DND-41 (cell line): ENCODE results near the gene ZNF765.
"Not testable (repeated sequence)": the region's sequence is repeated elsewhere in the genome, so short reads cannot be mapped to it uniquely, and the experiment has no call there.

Experiments
- ATAC-seq: fragments of 200-7000 bp; cut with Tn5 transposase; 3 replicates; pipeline ENCODE4 v1.9.1; 2021; ENCODE audit warnings: low read depth; ENCODE audit not compliant: insufficient read depth
- DNase-seq: peaks from one replicate; pipeline ENCODE4 v3.0.0-alpha.2; 2020
- H2AFZ ChIP-seq: 2 replicates; pipeline ENCODE4 v1.6.0; 2012; ENCODE audit warnings: low read depth, low read length
- H3K27ac ChIP-seq: 2 replicates; pipeline ENCODE4 v1.5.1; 2012; ENCODE audit warnings: low read length, inconsistent platforms
- H3K27me3 ChIP-seq: fragments of 200-600 bp; sonication (generic); 2 replicates; pipeline ENCODE4 v1.6.0; 2012; ENCODE audit warnings: low read length, mild to moderate bottlenecking, inconsistent platforms; ENCODE audit not compliant: insufficient read depth, poor library complexity
- H3K36me3 ChIP-seq: 2 replicates; pipeline ENCODE4 v1.5.1; 2012; ENCODE audit warnings: low read length, inconsistent platforms; ENCODE audit not compliant: insufficient read depth
- H3K4me1 ChIP-seq: 2 replicates; pipeline ENCODE4 v1.5.1; 2012; ENCODE audit warnings: mild to moderate bottlenecking, low read length; ENCODE audit not compliant: insufficient read depth
- H3K4me2 ChIP-seq: 2 replicates; pipeline ENCODE4 v1.6.0; 2012; ENCODE audit warnings: mild to moderate bottlenecking, moderate library complexity, low read length, inconsistent platforms; ENCODE audit not compliant: insufficient read depth
- H3K4me3 ChIP-seq, 2 experiments: fragments of 200-600 bp in 1 of 2; shearing (Covaris generic) in 1 of 2; 2 replicates each; pipeline ENCODE4 v1.5.1; 2012 to 2016; ENCODE audit warnings: inconsistent platforms in 2 of 2, low read length in 2 of 2, mild to moderate bottlenecking in 2 of 2, low read depth in 1 of 2, moderate library complexity in 1 of 2
- H3K79me2 ChIP-seq: 2 replicates; pipeline ENCODE4 v1.6.0; 2012; ENCODE audit warnings: low read length, inconsistent platforms; ENCODE audit not compliant: insufficient read depth
- H3K9ac ChIP-seq: 2 replicates; pipeline ENCODE4 v1.6.0; 2012; ENCODE audit warnings: low read depth, mild to moderate bottlenecking, inconsistent platforms, low read length, moderate library complexity
- H3K9me3 ChIP-seq: 2 replicates; pipeline ENCODE4 v1.5.1; 2012; ENCODE audit warnings: low read length, moderate library complexity, mild to moderate bottlenecking, inconsistent platforms; ENCODE audit not compliant: insufficient read depth, severe bottlenecking
- H4K20me1 ChIP-seq: 2 replicates; pipeline ENCODE4 v1.6.0; 2012; ENCODE audit warnings: low read length; ENCODE audit not compliant: insufficient read depth
- CTCF ChIP-seq: IDR thresholded peaks from 2 replicates; pipeline ENCODE4 v1.5.1; 2012; ENCODE audit warnings: borderline replicate concordance, low read length, moderate library complexity, mild to moderate bottlenecking; ENCODE audit not compliant: poor library complexity, severe bottlenecking; ENCODE audit errors: extremely low read depth
- EZH2 ChIP-seq: IDR thresholded peaks from 3 replicates; pipeline ENCODE4 v1.6.1; 2012; ENCODE audit warnings: borderline replicate concordance, low read depth, mild to moderate bottlenecking, moderate library complexity, low read length, inconsistent platforms; ENCODE audit not compliant: severe bottlenecking

ZNF765 gene

GRCh38 chr19:53423680-53424079 lies 28.7 kb downstream of the ZNF765 start:
- H3K27ac ChIP-seq, H2AFZ ChIP-seq, H3K79me2 ChIP-seq, H3K27me3 ChIP-seq, H4K20me1 ChIP-seq, H3K9me3 ChIP-seq, DNase-seq, H3K9ac ChIP-seq, H3K36me3 ChIP-seq, H3K4me1 ChIP-seq, H3K4me2 ChIP-seq, H3K4me3 ChIP-seq: not testable (repeated sequence)
- peak; percentile 59; the same call in 1 of the 3 replicates for ATAC-seq
- peak; percentile 13 for TF ChIP-seq CTCF

DNA sequence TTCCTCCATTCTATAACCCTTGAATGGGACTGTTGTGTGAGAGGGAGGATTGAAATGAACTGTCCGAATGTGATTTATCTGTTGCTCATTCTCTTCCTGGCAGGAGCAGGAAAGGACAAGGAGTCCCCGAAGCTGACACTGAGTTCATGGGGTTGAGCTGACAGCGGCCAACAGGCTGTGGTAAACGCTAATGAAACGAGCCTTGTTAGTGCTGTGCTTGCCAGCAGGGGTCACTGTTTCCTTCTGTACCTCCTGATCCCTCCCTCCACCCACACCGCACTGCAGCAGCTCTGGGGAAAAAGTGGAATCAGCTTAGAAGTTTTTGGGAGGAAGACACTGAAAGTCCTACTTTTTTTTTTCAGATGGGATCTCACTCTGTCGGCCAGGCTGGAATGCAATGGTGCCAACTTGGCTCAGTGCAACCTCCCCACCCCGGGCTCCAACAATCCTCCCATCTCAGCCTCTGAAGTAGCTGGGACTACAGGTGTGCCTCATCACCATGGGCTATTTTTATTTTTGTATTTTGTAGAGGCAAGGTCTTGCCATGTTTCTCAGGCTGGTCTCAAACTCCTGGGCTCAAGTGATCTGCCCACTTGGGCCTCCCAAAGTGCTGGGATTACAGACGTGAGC lies 30.1 kb downstream of the ZNF765 start:
- H3K4me2 ChIP-seq = no peak overlapping the region
- H3K9ac ChIP-seq = no peak overlapping the region
- H3K4me3 ChIP-seq = no peak overlapping the region

GRCh38 chr19:53431399-53432087 lies 36.6 kb downstream of the ZNF765 start, which contains the start of gene ZNF761:
Gene ZNF761, plus strand, starts transcription at chr19:53431984. Its CDS starts 15,285 bp downstream, at chr19:53447269.
- peaks cover 32% of the 10 kb centered on the region for H3K79me2 ChIP-seq
- peak within 1 kb of the TSS; percentile 77 for H3K27ac ChIP-seq
- peak within 1 kb of the TSS; percentile 85 for H3K4me2 ChIP-seq
- no peaks in the 10 kb centered on the region for H4K20me1 ChIP-seq
- DNase-seq (peak; percentile 96), ATAC-seq (peak; percentile 97)
- H3K27me3 ChIP-seq = no peaks in the 10 kb centered on the region
- no peak for TF ChIP-seq EZH2
- TF ChIP-seq CTCF = peak; percentile 41
- H3K4me1 ChIP-seq = peaks cover 19% of the 10 kb centered on the region
- peak within 1 kb of the TSS; percentile 75 to 89 for H3K4me3 ChIP-seq
- H3K9ac ChIP-seq = peak within 1 kb of the TSS; percentile 77
- H3K36me3 ChIP-seq = peaks cover 29% of the 10 kb centered on the region
- peak within 1 kb of the TSS; percentile 92 for H2AFZ ChIP-seq
- no peaks in the 10 kb centered on the region for H3K9me3 ChIP-seq

More for the DNA sequence above, 30.1 kb downstream of the ZNF765 start:
- H3K27ac ChIP-seq = no peak overlapping the region
- H3K9me3 ChIP-seq = no peaks in the 10 kb centered on the region
- TF ChIP-seq EZH2 (no peak), CTCF (peak; percentile 94)
- H2AFZ ChIP-seq = no peak overlapping the region
- ATAC-seq (peak; percentile 99), DNase-seq (peak; percentile 76)
- H3K27me3 ChIP-seq = no peaks in the 10 kb centered on the region
- no peaks in the 10 kb centered on the region for H3K79me2 ChIP-seq
- H3K4me1 ChIP-seq = no peaks in the 10 kb centered on the region
- no peaks in the 10 kb centered on the region for H4K20me1 ChIP-seq
- no peaks in the 10 kb centered on the region for H3K36me3 ChIP-seq
